ENCODE results near the gene EHBP1. TPM values are rescaled to one million over a fixed set of nuclear protein-coding genes. Genes with fewer than 3 reads are reported as not detected.

The EHBP1 gene
- total RNA-seq, 1 donor, result 119 TPM

DNA sequence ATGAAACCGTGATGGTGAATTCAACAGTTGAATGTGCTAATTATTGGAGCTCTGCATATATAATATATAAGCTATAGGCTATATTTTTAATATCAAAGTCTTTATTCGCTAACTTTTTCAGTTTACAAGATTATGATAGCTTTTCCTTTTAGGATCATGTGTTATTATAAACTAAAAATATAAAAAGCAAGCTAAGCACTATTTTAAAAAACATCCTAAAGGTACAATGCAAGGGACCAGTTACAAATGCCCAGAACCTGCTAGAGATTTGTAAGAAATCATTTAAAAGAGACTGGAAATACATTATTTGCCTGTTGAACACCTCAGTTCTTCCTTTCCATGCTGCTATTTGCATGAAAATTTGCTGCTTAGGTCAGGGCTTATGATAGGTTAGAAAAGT lies 43.4 kb upstream of the EHBP1 start:
- no peak for DNase-seq (ENCODE audit: low read depth)
- no peak overlapping the region for H3K4me3 ChIP-seq (ENCODE audit: low read depth, low read length)
- no peak for TF ChIP-seq CTCF (IDR thresholded peaks at IDR 0.05; ENCODE audit: insufficient read depth, low read length)

- DNase-seq (ENCODE audit: low read depth), result peak; percentile 77
- TF ChIP-seq CTCF (IDR thresholded peaks at IDR 0.05; ENCODE audit: insufficient read depth, low read length), result no peak
- no peak overlapping the region for H3K4me3 ChIP-seq (ENCODE audit: low read depth, low read length)
These were observed 43.0 kb upstream of the EHBP1 start for GRCh38 chr2:62662554-62662953.

DNA sequence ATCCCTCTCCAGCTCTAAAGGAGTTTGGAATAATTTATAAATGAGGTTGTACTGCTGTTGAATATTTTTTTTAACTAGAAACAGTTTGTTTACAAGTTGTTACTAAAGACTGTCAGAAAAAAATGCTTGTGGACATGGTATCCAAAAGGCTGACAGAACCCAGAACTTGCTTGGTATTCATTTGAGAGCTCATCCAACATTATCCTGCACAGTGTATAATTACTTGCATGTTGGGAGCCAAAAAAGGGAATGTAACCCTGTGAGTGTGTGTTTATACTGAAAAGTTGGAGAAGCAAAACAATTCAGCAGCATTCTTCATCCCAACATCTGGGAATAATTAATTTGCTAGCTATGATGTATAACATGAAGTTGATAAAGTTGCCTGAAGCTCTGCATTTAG lies 42.1 kb upstream of the EHBP1 start:
- peak; percentile 99 for DNase-seq (ENCODE audit: low read depth)
- no peak overlapping the region for H3K4me3 ChIP-seq (ENCODE audit: low read depth, low read length)
- no peak for TF ChIP-seq CTCF (IDR thresholded peaks at IDR 0.05; ENCODE audit: insufficient read depth, low read length)

DNA sequence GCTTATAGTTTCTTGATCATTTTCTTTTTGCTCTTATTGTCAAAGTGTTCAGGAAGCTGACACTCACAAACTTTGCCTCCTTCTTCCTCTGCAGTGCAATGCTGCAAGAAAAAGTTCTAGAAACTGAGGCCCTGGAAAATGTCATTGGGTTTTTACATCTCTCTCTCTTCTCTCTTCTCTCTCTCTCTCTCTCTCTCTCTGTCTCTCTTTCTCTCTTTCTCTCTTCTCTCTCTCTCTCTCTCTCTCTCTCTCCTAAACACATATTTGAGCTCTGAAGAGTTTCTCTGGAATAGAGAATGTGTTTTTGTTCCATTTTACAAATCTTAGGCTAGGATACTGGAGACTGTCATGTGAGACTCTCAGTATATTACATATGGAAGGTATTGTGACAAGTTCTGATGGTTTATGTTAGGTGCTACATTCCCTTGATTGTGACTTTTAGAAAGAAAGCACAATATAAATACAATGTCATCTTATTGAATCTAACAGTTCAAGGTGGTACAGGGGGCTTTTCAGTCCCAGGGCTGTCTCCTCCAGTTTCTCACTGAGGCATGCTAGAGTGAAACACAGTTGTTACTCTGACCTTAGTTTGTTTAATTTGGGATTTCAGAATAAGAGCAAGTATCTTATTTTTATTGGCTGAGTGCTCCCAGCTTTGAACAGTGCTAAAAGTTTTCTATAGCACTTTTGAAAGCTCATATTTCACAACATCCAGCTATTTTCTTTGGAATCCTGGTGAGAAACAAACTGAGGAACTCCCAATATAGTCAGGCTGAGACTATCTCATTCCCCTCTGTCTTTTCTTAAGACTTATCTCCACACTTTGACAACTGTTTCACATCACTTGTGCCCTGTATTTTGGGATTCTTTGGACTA lies 41.4 kb upstream of the EHBP1 start:
- no peak for TF ChIP-seq CTCF (IDR thresholded peaks at IDR 0.05; ENCODE audit: insufficient read depth, low read length)
- no peak overlapping the region for H3K4me3 ChIP-seq (ENCODE audit: low read depth, low read length)
- DNase-seq (ENCODE audit: low read depth), result peak; percentile 97

- TF ChIP-seq CTCF (IDR thresholded peaks at IDR 0.05; ENCODE audit: insufficient read depth, low read length), result no peak
- no peak overlapping the region for H3K4me3 ChIP-seq (ENCODE audit: low read depth, low read length)
- peak; percentile 38 for DNase-seq (ENCODE audit: low read depth)
These were observed 40.1 kb upstream of the EHBP1 start for GRCh38 chr2:62665446-62665845.

DNA sequence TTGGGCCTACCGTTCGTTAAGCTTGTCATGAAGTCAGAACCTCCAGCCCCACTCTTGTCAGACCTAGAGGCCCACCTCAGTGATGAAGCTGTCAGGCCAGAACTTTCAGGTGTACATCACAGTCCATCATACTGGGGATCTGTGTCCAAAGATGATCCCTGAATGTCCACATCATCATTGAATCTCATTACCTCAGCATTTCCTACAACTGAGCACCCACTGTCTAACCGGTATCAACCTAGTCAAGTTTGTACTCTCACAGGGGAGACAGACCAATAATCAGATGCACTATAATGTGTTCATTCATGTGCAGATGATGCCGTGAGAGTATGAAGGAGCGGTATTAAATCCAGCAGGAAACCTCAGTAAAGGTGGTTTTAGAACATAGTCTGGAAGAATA lies 36.3 kb upstream of the EHBP1 start:
- H3K4me3 ChIP-seq (ENCODE audit: low read depth, low read length), result no peak overlapping the region
- no peak for DNase-seq (ENCODE audit: low read depth)
- TF ChIP-seq CTCF (IDR thresholded peaks at IDR 0.05; ENCODE audit: insufficient read depth, low read length), result no peak
